ENCODE measurements around the gene CLEC1A.

DNA sequence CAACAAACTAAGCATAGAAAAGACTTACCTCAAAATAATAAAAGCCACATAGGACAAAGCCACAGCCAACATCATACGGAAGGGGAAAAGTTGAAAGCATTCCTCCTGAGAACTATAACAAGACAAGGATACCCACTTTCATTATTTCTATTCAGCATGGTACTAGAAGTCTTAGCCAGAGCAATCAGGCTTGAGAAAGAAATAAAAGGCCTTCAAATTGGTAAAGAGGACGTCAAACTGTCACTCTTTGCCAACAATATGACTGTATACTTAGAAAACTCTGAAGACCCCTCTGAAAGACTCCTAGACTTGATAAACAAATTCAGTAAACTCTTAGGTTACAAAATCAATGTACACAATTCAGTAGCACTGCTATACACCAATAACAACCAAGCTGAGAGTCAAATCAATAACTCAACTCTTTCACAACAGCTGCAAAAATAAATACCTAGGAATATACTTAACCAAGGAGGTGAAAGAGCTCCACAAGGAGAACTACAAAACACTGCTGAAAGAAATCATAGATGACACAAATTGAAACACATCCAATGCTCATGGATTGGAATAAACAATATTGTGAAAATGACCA lies 11.6 kb upstream of the CLEC1A start:
- TF ChIP-seq, protein P1, sequence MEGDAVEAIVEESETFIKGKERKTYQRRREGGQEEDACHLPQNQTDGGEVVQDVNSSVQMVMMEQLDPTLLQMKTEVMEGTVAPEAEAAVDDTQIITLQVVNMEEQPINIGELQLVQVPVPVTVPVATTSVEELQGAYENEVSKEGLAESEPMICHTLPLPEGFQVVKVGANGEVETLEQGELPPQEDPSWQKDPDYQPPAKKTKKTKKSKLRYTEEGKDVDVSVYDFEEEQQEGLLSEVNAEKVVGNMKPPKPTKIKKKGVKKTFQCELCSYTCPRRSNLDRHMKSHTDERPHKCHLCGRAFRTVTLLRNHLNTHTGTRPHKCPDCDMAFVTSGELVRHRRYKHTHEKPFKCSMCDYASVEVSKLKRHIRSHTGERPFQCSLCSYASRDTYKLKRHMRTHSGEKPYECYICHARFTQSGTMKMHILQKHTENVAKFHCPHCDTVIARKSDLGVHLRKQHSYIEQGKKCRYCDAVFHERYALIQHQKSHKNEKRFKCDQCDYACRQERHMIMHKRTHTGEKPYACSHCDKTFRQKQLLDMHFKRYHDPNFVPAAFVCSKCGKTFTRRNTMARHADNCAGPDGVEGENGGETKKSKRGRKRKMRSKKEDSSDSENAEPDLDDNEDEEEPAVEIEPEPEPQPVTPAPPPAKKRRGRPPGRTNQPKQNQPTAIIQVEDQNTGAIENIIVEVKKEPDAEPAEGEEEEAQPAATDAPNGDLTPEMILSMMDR (IDR thresholded peaks at IDR 0.05 in 2 of 3, conservative IDR thresholded peaks at IDR 0.05 in 1 of 3; ENCODE audit: borderline replicate concordance in 1 of 3, insufficient read depth in 1 of 3, low read depth in 2 of 3, low read length in 2 of 3) = no peak
- no peak for TF ChIP-seq RAD21 (IDR thresholded peaks at IDR 0.05; ENCODE audit: low read depth)
- no peak for TF ChIP-seq EZH2 (IDR thresholded peaks at IDR 0.05)
- no peak for TF ChIP-seq POLR2AphosphoS5 (IDR thresholded peaks at IDR 0.05; ENCODE audit: low read depth, low read length)
- TF ChIP-seq POLR2A (IDR thresholded peaks at IDR 0.05; ENCODE audit: borderline replicate concordance, extremely low read depth, insufficient read depth, insufficient read length) = no peak
- no peak for TF ChIP-seq SRF (IDR thresholded peaks at IDR 0.05; ENCODE audit: low read depth)
- TF ChIP-seq YY1 (IDR thresholded peaks at IDR 0.05; ENCODE audit: extremely low read depth, insufficient replicate concordance, low read depth, low read length) = no peak
- TF ChIP-seq SIN3A (IDR thresholded peaks at IDR 0.05; ENCODE audit: low read depth) = no peak
- TF ChIP-seq, protein P2, sequence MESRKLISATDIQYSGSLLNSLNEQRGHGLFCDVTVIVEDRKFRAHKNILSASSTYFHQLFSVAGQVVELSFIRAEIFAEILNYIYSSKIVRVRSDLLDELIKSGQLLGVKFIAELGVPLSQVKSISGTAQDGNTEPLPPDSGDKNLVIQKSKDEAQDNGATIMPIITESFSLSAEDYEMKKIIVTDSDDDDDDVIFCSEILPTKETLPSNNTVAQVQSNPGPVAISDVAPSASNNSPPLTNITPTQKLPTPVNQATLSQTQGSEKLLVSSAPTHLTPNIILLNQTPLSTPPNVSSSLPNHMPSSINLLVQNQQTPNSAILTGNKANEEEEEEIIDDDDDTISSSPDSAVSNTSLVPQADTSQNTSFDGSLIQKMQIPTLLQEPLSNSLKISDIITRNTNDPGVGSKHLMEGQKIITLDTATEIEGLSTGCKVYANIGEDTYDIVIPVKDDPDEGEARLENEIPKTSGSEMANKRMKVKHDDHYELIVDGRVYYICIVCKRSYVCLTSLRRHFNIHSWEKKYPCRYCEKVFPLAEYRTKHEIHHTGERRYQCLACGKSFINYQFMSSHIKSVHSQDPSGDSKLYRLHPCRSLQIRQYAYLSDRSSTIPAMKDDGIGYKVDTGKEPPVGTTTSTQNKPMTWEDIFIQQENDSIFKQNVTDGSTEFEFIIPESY (IDR thresholded peaks at IDR 0.05; ENCODE audit: extremely low read depth, insufficient replicate concordance, low read length) = no peak
